ENCODE data around the gene RIN3.

The RIN3 gene

GRCh38 chr14:92579244-92579936 lies 65.8 kb downstream of the RIN3 start:
- DNase-seq, result no peak

GRCh38 chr14:92581206-92581605 lies 67.6 kb downstream of the RIN3 start:
- no peak for DNase-seq

- no peak for DNase-seq
Measured at GRCh38 chr14:92581966-92582566, 68.5 kb downstream of the RIN3 start.

- DNase-seq, result no peak
Measured at GRCh38 chr14:92582706-92583452, 69.3 kb downstream of the RIN3 start.

- no peak for DNase-seq
Measured at GRCh38 chr14:92584220-92584619, 70.6 kb downstream of the RIN3 start.

- DNase-seq, result no peak
Measured at GRCh38 chr14:92584816-92585215, 71.2 kb downstream of the RIN3 start.

- DNase-seq, result peak; percentile 37
Measured at GRCh38 chr14:92585981-92586937, 72.7 kb downstream of the RIN3 start.

- no peak for DNase-seq
Measured at GRCh38 chr14:92586963-92587699, 73.5 kb downstream of the RIN3 start.

GRCh38 chr14:92587700-92588085 lies 74.1 kb downstream of the RIN3 start:
- DNase-seq, result no peak

- no peak for DNase-seq
Measured at GRCh38 chr14:92589213-92589852, 75.8 kb downstream of the RIN3 start.

GRCh38 chr14:92590176-92590575 lies 76.6 kb downstream of the RIN3 start:
- DNase-seq, result no peak

GRCh38 chr14:92590941-92591340 lies 77.4 kb downstream of the RIN3 start:
- no peak for DNase-seq

- no peak for DNase-seq
Measured at GRCh38 chr14:92591346-92591745, 77.8 kb downstream of the RIN3 start.

GRCh38 chr14:92595267-92595666 lies 81.7 kb downstream of the RIN3 start:
- no peak for DNase-seq

- no peak for DNase-seq
Measured at GRCh38 chr14:92596331-92596907, 82.8 kb downstream of the RIN3 start.

GRCh38 chr14:92597906-92598905 lies 84.6 kb downstream of the RIN3 start:
- no peak for DNase-seq

GRCh38 chr14:92599811-92600210 lies 86.2 kb downstream of the RIN3 start:
- no peak for DNase-seq

- no peak for DNase-seq
Measured at GRCh38 chr14:92600318-92601053, 86.9 kb downstream of the RIN3 start.

GRCh38 chr14:92601131-92601710 lies 87.6 kb downstream of the RIN3 start:
- no peak for DNase-seq
